ENCODE data around the gene ENPP3. TPM values are rescaled to one million over a fixed set of nuclear protein-coding genes. Genes with fewer than 3 reads are reported as not detected.

ENPP3 gene
- total and polyA plus RNA-seq, 10 of the 15 experiments (the other 5 are each of a cell fraction or from before 2014, with no cell fraction given): 0.01 TPM; not detected in 9

DNA sequence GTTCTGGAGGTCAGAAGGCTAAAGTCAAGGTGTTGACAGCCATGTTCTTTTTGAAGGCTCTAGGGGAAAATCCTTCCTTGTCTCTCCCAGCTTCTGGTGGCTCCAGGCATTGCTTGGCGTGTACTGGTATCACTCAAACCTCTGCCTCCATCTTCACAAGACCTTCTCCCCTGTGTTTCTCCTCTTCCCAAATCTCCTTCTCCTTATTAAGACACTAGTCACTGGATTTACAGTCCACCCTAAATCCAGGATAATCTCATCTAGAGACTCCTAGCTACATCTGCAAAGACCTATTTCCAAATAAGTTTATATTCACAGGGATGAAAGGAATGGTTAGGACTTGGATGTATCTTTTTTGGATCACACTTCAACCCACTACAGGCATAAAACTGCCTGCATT is 99.7 kb downstream of the ENPP3 start (continued):
- no peak for TF ChIP-seq NFYB (IDR thresholded peaks at IDR 0.05; ENCODE audit: insufficient read depth, low read depth, low read length)
- TF ChIP-seq RAD21 (IDR thresholded peaks at IDR 0.05; ENCODE audit: insufficient read depth, low read depth, low read length): no peak
- TF ChIP-seq CHD1 (IDR thresholded peaks at IDR 0.05; ENCODE audit: low read depth, low read length): no peak
- TF ChIP-seq, protein P1, sequence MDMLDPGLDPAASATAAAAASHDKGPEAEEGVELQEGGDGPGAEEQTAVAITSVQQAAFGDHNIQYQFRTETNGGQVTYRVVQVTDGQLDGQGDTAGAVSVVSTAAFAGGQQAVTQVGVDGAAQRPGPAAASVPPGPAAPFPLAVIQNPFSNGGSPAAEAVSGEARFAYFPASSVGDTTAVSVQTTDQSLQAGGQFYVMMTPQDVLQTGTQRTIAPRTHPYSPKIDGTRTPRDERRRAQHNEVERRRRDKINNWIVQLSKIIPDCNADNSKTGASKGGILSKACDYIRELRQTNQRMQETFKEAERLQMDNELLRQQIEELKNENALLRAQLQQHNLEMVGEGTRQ (IDR thresholded peaks at IDR 0.05; ENCODE audit: borderline replicate concordance, low read depth, low read length): no peak
- no peak for TF ChIP-seq ZNF274 (IDR thresholded peaks at IDR 0.05; ENCODE audit: insufficient read depth, insufficient read length)

DNA sequence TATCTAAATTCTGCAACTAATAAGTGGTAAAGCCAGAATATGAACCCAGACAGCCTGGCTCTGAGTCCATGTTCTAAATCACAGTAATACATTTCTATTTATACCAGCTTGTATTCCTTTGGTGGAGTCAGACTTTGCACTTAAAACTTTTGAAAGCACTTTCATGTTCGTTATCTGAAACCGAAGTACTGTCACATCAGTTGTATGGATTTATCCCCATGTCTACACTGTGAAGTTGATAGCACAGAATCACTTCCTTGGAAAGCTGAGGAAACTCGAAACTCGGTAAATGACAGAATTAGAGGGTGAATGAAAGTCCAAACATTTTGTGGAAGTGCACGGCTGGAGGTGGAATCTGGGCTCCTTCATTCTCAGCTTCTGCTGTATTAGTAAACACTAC is 102.0 kb downstream of the ENPP3 start:
- Histone ChIP-seq H3K27ac (ENCODE audit: control insufficient read depth, insufficient read depth) (no peak overlapping the region), H4K20me1 (ENCODE audit: control insufficient read depth, insufficient read depth) (no peaks in the 10 kb centered on the region), H3K4me1 (ENCODE audit: control insufficient read depth, insufficient read depth, low read length) (no peaks in the 10 kb centered on the region), H2AFZ (ENCODE audit: control insufficient read depth, low read depth, low read length) (no peak overlapping the region), H3K9ac (ENCODE audit: control insufficient read depth, insufficient read depth, low read length) (no peak overlapping the region), H3K27me3 (replicated peaks in 1 of 2; ENCODE audit: control insufficient read depth in 2 of 2, insufficient read depth in 2 of 2, low read length in 1 of 2) (no peaks in the 10 kb centered on the region), H3K36me3 (ENCODE audit: control insufficient read depth in 2 of 2, insufficient read depth in 2 of 2, low read length in 1 of 2) (no peaks in the 10 kb centered on the region), H3K4me3 (no peak overlapping the region), H3K4me2 (ENCODE audit: control insufficient read depth, insufficient read depth) (no peak overlapping the region), H3K9me3 (replicated peaks; ENCODE audit: control insufficient read depth, insufficient read depth, low read length) (no peaks in the 10 kb centered on the region), H3K79me2 (ENCODE audit: control insufficient read depth, insufficient read depth, low read length) (no peaks in the 10 kb centered on the region)
- in situ Hi-C loops (cut with MboI): no loop called here
- RAD21 ChIA-PET (ENCODE audit: unreplicated experiment): no interaction called here
- no peak for ATAC-seq
- no TSS peak for BruUV-seq (replicated peaks)
- no peak for DNase-seq (ENCODE audit: low read depth, low spot score)
- SMC1A ChIA-PET (ENCODE audit: uncharacterized antibody, unreplicated experiment): no interaction called here
- no peak for FAIRE-seq
- POLR2A ChIA-PET: interaction anchor here (0.6 kb wide), 1 partner anchor 675 kb away, joined by 6 read pairs; no protein-coding TSS in a partner anchor
- 44% methylated on average over 5 of the region's 5 CpGs for WGBS (ENCODE audit: insufficient coverage, insufficient replicate concordance, low lambda C conversion rate, missing lambda C conversion rate)
- intact Hi-C loops (cut with micrococcal nuclease; ENCODE audit: unreplicated experiment): no loop called here
- no peak for TF ChIP-seq RELA (IDR thresholded peaks at IDR 0.05; ENCODE audit: borderline replicate concordance, partially characterized antibody)
- TF ChIP-seq SUZ12 (IDR thresholded peaks at IDR 0.05; ENCODE audit: unreplicated experiment): no peak
- TF ChIP-seq WRNIP1 (IDR thresholded peaks at IDR 0.05; ENCODE audit: borderline replicate concordance, low read depth, low read length): no peak
- TF ChIP-seq PAX5 (IDR thresholded peaks at IDR 0.05; ENCODE audit: borderline replicate concordance, low read depth, low read length): no peak
- TF ChIP-seq RCOR1 (conservative IDR thresholded peaks at IDR 0.05; ENCODE audit: low read depth, low read length): no peak
- TF ChIP-seq IRF4 (IDR thresholded peaks at IDR 0.05; ENCODE audit: low read depth, low read length): no peak
- TF ChIP-seq DPF2 (IDR thresholded peaks at IDR 0.05): no peak
- no peak for TF ChIP-seq POU2F2 (IDR thresholded peaks at IDR 0.05; ENCODE audit: borderline replicate concordance, low read depth, low read length)
- no peak for TF ChIP-seq ZNF622 (IDR thresholded peaks at IDR 0.05)
- no peak for TF ChIP-seq ZNF217 (IDR thresholded peaks at IDR 0.05)
- TF ChIP-seq HCFC1 (IDR thresholded peaks at IDR 0.05; ENCODE audit: low read length): no peak
- TF ChIP-seq ZNF274 (IDR thresholded peaks at IDR 0.05; ENCODE audit: insufficient read depth, insufficient read length): no peak
- no peak for TF ChIP-seq RUNX3 (IDR thresholded peaks at IDR 0.05; ENCODE audit: low read length)
- TF ChIP-seq GABPA (IDR thresholded peaks at IDR 0.05; ENCODE audit: low read depth): no peak
- TF ChIP-seq, protein P2, sequence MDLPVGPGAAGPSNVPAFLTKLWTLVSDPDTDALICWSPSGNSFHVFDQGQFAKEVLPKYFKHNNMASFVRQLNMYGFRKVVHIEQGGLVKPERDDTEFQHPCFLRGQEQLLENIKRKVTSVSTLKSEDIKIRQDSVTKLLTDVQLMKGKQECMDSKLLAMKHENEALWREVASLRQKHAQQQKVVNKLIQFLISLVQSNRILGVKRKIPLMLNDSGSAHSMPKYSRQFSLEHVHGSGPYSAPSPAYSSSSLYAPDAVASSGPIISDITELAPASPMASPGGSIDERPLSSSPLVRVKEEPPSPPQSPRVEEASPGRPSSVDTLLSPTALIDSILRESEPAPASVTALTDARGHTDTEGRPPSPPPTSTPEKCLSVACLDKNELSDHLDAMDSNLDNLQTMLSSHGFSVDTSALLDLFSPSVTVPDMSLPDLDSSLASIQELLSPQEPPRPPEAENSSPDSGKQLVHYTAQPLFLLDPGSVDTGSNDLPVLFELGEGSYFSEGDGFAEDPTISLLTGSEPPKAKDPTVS (IDR thresholded peaks at IDR 0.05; ENCODE audit: low read depth, low read length): no peak
- no peak for TF ChIP-seq BACH1 (IDR thresholded peaks at IDR 0.05; ENCODE audit: borderline replicate concordance)
- no peak for TF ChIP-seq SMAD5 (IDR thresholded peaks at IDR 0.05; ENCODE audit: low read depth)
- no peak for TF ChIP-seq SREBF1 (IDR thresholded peaks at IDR 0.05; ENCODE audit: low read length)
- CTCF ChIA-PET: no interaction called here

Measured in GM12878 (cell line).